ENCODE data around the gene LRSAM1. TPM values are rescaled to one million over a fixed set of nuclear protein-coding genes. Genes with fewer than 3 reads are reported as not detected.

The LRSAM1 gene
- polyA plus RNA-seq, 5 donors: 15.1 to 19.9 (median 16.7) TPM

DNA sequence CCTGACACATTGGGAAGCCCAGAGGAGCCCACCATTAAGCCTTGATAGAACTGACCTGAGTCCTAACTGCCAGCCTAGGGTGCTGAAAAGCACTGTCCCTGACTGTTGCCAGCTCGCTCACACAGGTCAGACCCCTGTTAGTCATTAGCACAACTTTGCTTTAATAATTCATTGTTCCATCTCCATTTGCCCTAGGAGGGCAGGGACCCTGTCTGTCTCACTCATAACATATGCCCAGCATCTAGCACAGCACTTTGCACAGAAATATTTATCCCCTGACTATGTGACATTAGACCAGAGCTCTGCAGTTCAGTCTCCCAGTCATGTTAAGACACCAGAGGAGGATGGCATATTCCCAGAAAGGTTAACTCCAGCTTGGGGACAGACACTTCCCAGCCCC is 99.0 kb downstream of the LRSAM1 start:
- no peak for DNase-seq

GRCh38 chr9:127550751-127551150 is 99.4 kb downstream of the LRSAM1 start:
- no peak for DNase-seq

Other genes starting within 250 kb of the LRSAM1 start
- 10 to 100 TPM; 28.3 to 38.1 (median 32.5) TPM for gene GARNL3, start 186.7 kb upstream of the LRSAM1 start, polyA plus RNA-seq (ENCODE audit: insufficient read depth in 1 of 5, insufficient read length in 5 of 5, low replicate concordance in 1 of 5)
- gene SLC2A8, start 54.3 kb upstream of the LRSAM1 start, polyA plus RNA-seq (ENCODE audit: insufficient read depth in 1 of 5, insufficient read length in 5 of 5, low replicate concordance in 1 of 5): 10 to 100 TPM; 13.9 to 25.6 (median 21.7) TPM
- gene ZNF79, start 27.1 kb upstream of the LRSAM1 start, polyA plus RNA-seq (ENCODE audit: insufficient read depth in 1 of 5, insufficient read length in 5 of 5, low replicate concordance in 1 of 5): 1 to 10 TPM; 4.9 to 6.4 (median 5.9) TPM
- gene RPL12, start 104 bp upstream of the LRSAM1 start, polyA plus RNA-seq (ENCODE audit: insufficient read depth in 1 of 5, insufficient read length in 5 of 5, low replicate concordance in 1 of 5): 1,000 to 10,000 TPM; 1,820 to 2,541 (median 2,091) TPM
- 10 to 100 TPM; 41.0 to 50.4 (median 46.0) TPM for gene STXBP1, start 160.8 kb downstream of the LRSAM1 start, polyA plus RNA-seq (ENCODE audit: insufficient read depth in 1 of 5, insufficient read length in 5 of 5, low replicate concordance in 1 of 5)